HCT116 (cell line): ENCODE results near the gene FBXL17. TPM values are rescaled to one million over a fixed set of nuclear protein-coding genes. Genes with fewer than 3 reads are reported as not detected.

Experiments used
- ATAC-seq: fragments of 200-7000 bp; cut with Tn5 transposase; 2 replicates; pipeline ENCODE4 v1.9.1; 2020; ENCODE audit warnings: mild to moderate bottlenecking, moderate library complexity
- BruUV-seq: library from RNA; stranded (reverse); fragments of 400-500 nt; replicated peaks from 2 replicates; lab custom pipeline; 2021; lab: Mats Ljungman, UMichigan
- CTCF ChIA-PET: fragments of 300-600 bp; sonication (Branson Sonifier 250); formaldehyde crosslinking; loops from one replicate; lab custom pipeline; 2021; ENCODE audit warnings: antibody characterized with exemption; lab: Charles Lee
- POLR2A ChIA-PET: fragments of 300-600, 350-600 bp; sonication (Branson Sonifier 250); formaldehyde crosslinking; loops from one replicate; lab custom pipeline; 2021; ENCODE audit warnings: antibody characterized with exemption; lab: Charles Lee
- RAD21 ChIA-PET, 2 experiments: fragments of 300-600 bp; sonication (Branson Sonifier 250); formaldehyde crosslinking; loops; one replicate each; lab custom pipeline; 2023; ENCODE audit warnings: low total read pairs in 2 of 2; ENCODE audit not compliant: uncharacterized antibody in 2 of 2, unreplicated experiment in 2 of 2, low non-redundant PET in 1 of 2; lab: Charles Lee
- DNase-seq: peaks from one replicate; pipeline ENCODE4 v3.0.0-alpha.2; 2010; ENCODE audit warnings: low read depth, low spot score
- H2AFZ ChIP-seq: fragments of 200-600 bp; shearing (Covaris generic), sonication (generic); 2 replicates; pipeline ENCODE4 v1.6.1; 2017; ENCODE audit warnings: low read depth, mixed run types, mixed read lengths, antibody characterized with exemption, low read length; ENCODE audit not compliant: poor library complexity, severe bottlenecking
- H3K27ac ChIP-seq: 2 replicates; pipeline ENCODE4 v1.5.1; 2012; ENCODE audit warnings: low read depth, low read length
- H3K27me3 ChIP-seq: fragments of 200-600 bp; sonication (generic); 2 replicates; pipeline ENCODE4 v1.6.1; 2016; ENCODE audit warnings: mixed run types, low read length, mixed read lengths; ENCODE audit not compliant: insufficient read depth
- H3K36me3 ChIP-seq, 2 experiments: fragments of 200-500 bp in 1 of 2; fragments of 200-600 bp in 1 of 2; sonication (Bioruptor generic) in 1 of 2; sonication (generic) in 1 of 2; 2 replicates each; pipeline versions ENCODE4 v1.5.1 to v1.6.1; 2014 to 2016; ENCODE audit warnings: low read length in 2 of 2, inconsistent platforms in 1 of 2, mixed read lengths in 1 of 2, mixed run types in 1 of 2; ENCODE audit not compliant: insufficient read depth in 2 of 2, control insufficient read depth in 1 of 2
- H3K4me1 ChIP-seq, 2 experiments: fragments of 200-600 bp in 1 of 2; sonication (generic) in 1 of 2; 2 replicates each; pipeline versions ENCODE4 v1.5.1 to v1.6.1; 2012 to 2017; ENCODE audit warnings: low read length in 2 of 2, inconsistent platforms in 1 of 2, mild to moderate bottlenecking in 1 of 2, mixed read lengths in 1 of 2, mixed run types in 1 of 2, moderate library complexity in 1 of 2; ENCODE audit not compliant: insufficient read depth in 2 of 2, control insufficient read depth in 1 of 2
- H3K4me2 ChIP-seq: fragments of 200-600 bp; sonication (generic); 2 replicates; pipeline ENCODE4 v1.6.1; 2017; ENCODE audit warnings: mixed run types, low read length, mixed read lengths
- H3K4me3 ChIP-seq, 2 experiments: fragments of 200-600 bp in 1 of 2; sonication (generic) in 1 of 2; replicated peaks in 1 of 2; 2 replicates each; pipeline ENCODE4 v1.5.1; 2011 to 2016; ENCODE audit warnings: low read length in 2 of 2, control low read depth in 1 of 2, low read depth in 1 of 2, mild to moderate bottlenecking in 1 of 2, mixed read lengths in 1 of 2, mixed run types in 1 of 2
- H3K79me2 ChIP-seq: fragments of 200-600 bp; sonication (generic); 2 replicates; pipeline ENCODE4 v1.6.1; 2017; ENCODE audit warnings: mild to moderate bottlenecking, mixed run types, low read length, moderate library complexity, mixed read lengths; ENCODE audit not compliant: insufficient read depth
- H3K9ac ChIP-seq: fragments of 200-600 bp; sonication (generic); 2 replicates; pipeline ENCODE4 v1.6.1; 2016; ENCODE audit warnings: low read length, mixed read lengths
- H3K9me2 ChIP-seq: fragments of 200-600 bp; sonication (generic), shearing (Covaris generic); 2 replicates; pipeline ENCODE4 v1.6.1; 2017; ENCODE audit warnings: mixed run types, mild to moderate bottlenecking, moderate library complexity; ENCODE audit not compliant: insufficient read depth
- H3K9me3 ChIP-seq, 2 experiments: fragments of 200-500 bp in 1 of 2; fragments of 200-600 bp in 1 of 2; sonication (Bioruptor generic) in 1 of 2; sonication (generic) in 1 of 2; 2 replicates each; pipeline ENCODE4 v1.6.1; 2014 to 2017; ENCODE audit warnings: low read length in 2 of 2, mixed read lengths in 2 of 2, inconsistent platforms in 1 of 2, low read depth in 1 of 2, mild to moderate bottlenecking in 1 of 2, mixed run types in 1 of 2, moderate library complexity in 1 of 2; ENCODE audit not compliant: control insufficient read depth in 1 of 2, insufficient read depth in 1 of 2
- H4K20me1 ChIP-seq: fragments of 200-600 bp; sonication (generic), shearing (Covaris generic); 2 replicates; pipeline ENCODE4 v1.6.1; 2017; ENCODE audit warnings: mixed run types, mild to moderate bottlenecking, moderate library complexity; ENCODE audit not compliant: insufficient read depth
- ELF1 ChIP-seq: IDR thresholded peaks from 2 replicates; pipeline ENCODE4 v1.6.1; 2012; ENCODE audit warnings: low read depth, borderline replicate concordance
- EZH2phosphoT487 ChIP-seq: fragments of 200-600 bp; IDR thresholded peaks from 2 replicates; pipeline ENCODE4 v1.6.1; 2018; ENCODE audit warnings: antibody characterized with exemption, borderline replicate concordance
- JUND ChIP-seq: IDR thresholded peaks from 2 replicates; pipeline ENCODE4 v1.6.1; 2012
- POLR2AphosphoS5 ChIP-seq: IDR thresholded peaks from 2 replicates; pipeline ENCODE4 v1.6.1; 2011; ENCODE audit warnings: mild to moderate bottlenecking, low read depth, low read length, moderate library complexity
- REST ChIP-seq: IDR thresholded peaks from 2 replicates; pipeline ENCODE4 v1.6.1; 2012; ENCODE audit warnings: low read depth
- TCF7L2 ChIP-seq: IDR thresholded peaks from 2 replicates; pipeline ENCODE4 v1.7.0; 2011; ENCODE audit warnings: borderline replicate concordance, inconsistent platforms; ENCODE audit not compliant: insufficient read depth, insufficient read length; ENCODE audit errors: extremely low read depth
- ZFX ChIP-seq: fragments of 450-650 bp; IDR thresholded peaks from 2 replicates; pipeline ENCODE4 v1.6.1; 2017
- intact Hi-C: fragments of 100-400 bp; cut with micrococcal nuclease; formaldehyde crosslinking; loops from 2 replicates; pipeline ENCODE4 v1.10.0; 2022
- total RNA-seq: library from RNA; stranded (reverse); gene quantifications from one replicate; pipeline ENCODE4 v1.2.1, GENCODE V29; 2021; ENCODE audit not compliant: unreplicated experiment
- TF ChIP-seq, protein P1 (sequence below): IDR thresholded peaks from 2 replicates; pipeline ENCODE4 v1.6.1; 2012

Gene FBXL17
- total RNA-seq, 1 experiment from 2014 or later: 9.4 TPM

- no peaks in the 10 kb centered on the region for H3K79me2 ChIP-seq
- TF ChIP-seq POLR2AphosphoS5 (no peak), TCF7L2 (no peak), ELF1 (no peak), JUND (no peak), EZH2phosphoT487 (no peak), ZFX (no peak), REST (no peak)
- TF ChIP-seq, protein P1, sequence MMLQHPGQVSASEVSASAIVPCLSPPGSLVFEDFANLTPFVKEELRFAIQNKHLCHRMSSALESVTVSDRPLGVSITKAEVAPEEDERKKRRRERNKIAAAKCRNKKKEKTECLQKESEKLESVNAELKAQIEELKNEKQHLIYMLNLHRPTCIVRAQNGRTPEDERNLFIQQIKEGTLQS: no peak
- TF ChIP-seq, all 23 proteins: peak for 0
- Histone ChIP-seq H4K20me1 (no peaks in the 10 kb centered on the region), H2AFZ (no peak overlapping the region), H3K27me3 (no peaks in the 10 kb centered on the region), H3K27ac (no peak overlapping the region), H3K4me2 (no peak overlapping the region), H3K9ac (no peak overlapping the region), H3K4me1 (no peaks in the 10 kb centered on the region), H3K36me3 (no peaks in the 10 kb centered on the region), H3K9me2 (no peaks in the 10 kb centered on the region), H3K4me3 (no peak overlapping the region), H3K9me3 (no peaks in the 10 kb centered on the region)
- no peak for DNase-seq
- RAD21 ChIA-PET: no interaction called here
- CTCF ChIA-PET: no interaction called here
- ATAC-seq: no peak
- POLR2A ChIA-PET: no interaction called here
- intact Hi-C loops: no loop called here
- BruUV-seq: no TSS peak
Observed at GRCh38 chr5:108145351-108145750, 236.5 kb downstream of the FBXL17 start.
